AML-193 (cell line): ENCODE results near the gene ARMC5.
A peak's percentile ranks its signal among the peaks of the same experiment; 100 is the strongest.
"Not testable (repeated sequence)": the region's sequence is repeated elsewhere in the genome, so short reads cannot be mapped to it uniquely, and the experiment has no call there.

ENCODE experiments used
- DNase-seq, 2 experiments: peaks; one replicate each; lab custom pipeline; 2025; lab: John Stamatoyannopoulos, UW

Gene ARMC5

GRCh38 chr16:31496670-31497069, 37.4 kb downstream of the ARMC5 start:
- no peak for DNase-seq

GRCh38 chr16:31498493-31498892, 39.2 kb downstream of the ARMC5 start:
- no peak for DNase-seq

- DNase-seq, result no peak
Measured at GRCh38 chr16:31499928-31500327, 40.6 kb downstream of the ARMC5 start.

GRCh38 chr16:31501226-31501965, 42.1 kb downstream of the ARMC5 start:
- DNase-seq, result no peak

- no peak for DNase-seq
Measured at GRCh38 chr16:31501966-31502348, 42.7 kb downstream of the ARMC5 start.

GRCh38 chr16:31502981-31503380, 43.7 kb downstream of the ARMC5 start:
- DNase-seq, result no peak

- DNase-seq, result not testable (repeated sequence)
Measured at GRCh38 chr16:31503555-31503954, 44.3 kb downstream of the ARMC5 start.

GRCh38 chr16:31504159-31504558, 44.9 kb downstream of the ARMC5 start:
- no peak for DNase-seq

GRCh38 chr16:31505483-31505882, 46.2 kb downstream of the ARMC5 start:
- peak in 1 of 2 experiments; percentile 18 for DNase-seq

- no peak for DNase-seq
Measured at GRCh38 chr16:31507617-31507928, 48.3 kb downstream of the ARMC5 start.

GRCh38 chr16:31507929-31508705, 48.8 kb downstream of the ARMC5 start, which contains the start of gene RUSF1:
TSS of gene RUSF1 (minus strand) at chr16:31508391. CDS start at chr16:31508373, 18 bp downstream.
- DNase-seq, result peak; percentile 76 to 82

GRCh38 chr16:31508706-31509195, 49.5 kb downstream of the ARMC5 start:
- no peak for DNase-seq

- no peak for DNase-seq
Measured at GRCh38 chr16:31513126-31513525, 53.8 kb downstream of the ARMC5 start.

- no peak for DNase-seq
Measured at GRCh38 chr16:31513884-31514283, 54.6 kb downstream of the ARMC5 start.
